ENCODE results near the gene KLHL25. TPM values are rescaled to one million over a fixed set of nuclear protein-coding genes. Genes with fewer than 3 reads are reported as not detected.

The KLHL25 gene
- total RNA-seq, 1 donor from 2014 or later: 4.8 TPM

DNA sequence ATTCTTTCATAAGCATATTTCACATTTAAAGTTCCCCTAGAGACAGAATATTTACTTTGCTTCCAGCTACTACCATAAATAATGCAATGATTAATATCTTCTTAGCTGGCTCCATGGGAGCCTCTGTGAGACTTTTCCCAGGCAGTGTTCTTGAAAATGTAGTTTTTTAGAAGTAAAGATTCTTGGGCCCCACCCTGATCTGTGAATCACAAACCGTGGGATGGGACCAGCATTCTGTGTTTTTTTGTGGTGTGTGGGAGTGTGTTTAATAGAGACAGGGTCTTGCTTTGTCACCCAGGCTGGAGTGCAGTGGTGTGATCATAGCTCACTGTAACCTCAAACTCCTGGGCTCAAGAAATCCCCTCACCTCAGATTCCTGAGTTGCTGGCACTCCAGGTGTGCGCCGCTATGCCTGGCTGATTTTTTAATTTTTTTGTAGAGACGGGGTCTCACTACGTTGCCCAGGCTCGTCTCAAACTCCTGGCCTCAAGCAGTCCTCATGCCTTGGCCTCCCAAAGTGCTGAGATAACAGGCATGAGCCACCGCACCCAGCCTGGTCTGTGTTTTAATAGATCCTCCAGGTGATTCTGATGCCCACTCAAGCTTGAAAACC lies 83.0 kb downstream of the KLHL25 start:
- ATAC-seq: no peak

DNA sequence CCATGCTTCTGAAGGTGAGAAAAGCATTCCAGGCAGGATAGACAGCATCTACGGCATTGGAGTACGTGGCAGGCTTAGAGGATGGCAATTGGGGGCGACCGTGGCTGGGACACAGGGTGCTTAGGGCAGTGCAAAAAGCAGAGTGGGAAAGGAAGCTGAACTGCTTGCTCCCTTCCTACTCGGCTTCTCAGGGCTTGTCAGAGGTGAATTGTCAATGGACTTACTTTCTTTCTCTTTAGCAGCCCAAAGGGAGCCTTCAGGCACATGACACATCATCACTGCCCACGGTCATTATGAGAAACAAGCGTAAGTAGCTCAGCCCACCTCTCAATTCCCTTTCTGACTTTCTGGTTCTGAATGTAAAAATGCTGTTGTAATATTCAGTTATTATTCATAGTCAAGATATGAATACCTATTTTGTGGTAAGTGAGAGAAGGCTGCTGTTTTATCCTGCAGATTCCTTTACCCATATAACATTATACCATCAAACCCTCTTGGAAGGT lies 84.3 kb downstream of the KLHL25 start:
- no peak for ATAC-seq

Measured in esophagus mucosa (tissue), 1 donor.